GM13977 (cell line): ENCODE data around the gene SRCAP.

ENCODE experiments used
- DNase-seq: peaks from one replicate; pipeline ENCODE4 v3.0.0; 2012; ENCODE audit warnings: low spot score
- CTCF ChIP-seq: IDR thresholded peaks from 2 replicates; pipeline ENCODE4 v1.5.1; 2012; ENCODE audit warnings: mild to moderate bottlenecking, control low read depth; ENCODE audit not compliant: insufficient read depth; ENCODE audit errors: extremely low read depth, missing control alignments
- in situ Hi-C: fragments of 300-500 bp; cut with MboI; formaldehyde crosslinking; loops from one replicate; pipeline ENCODE4 v1.12.0; 2022; ENCODE audit warnings: low sequenced_read_pairs, low pct_unique_long_range_greater_than_20kb, mixed read lengths, inconsistent platforms; ENCODE audit not compliant: unreplicated experiment

Gene SRCAP

GRCh38 chr16:30755955-30756780 is 57.2 kb downstream of the SRCAP start:
- TF ChIP-seq CTCF = no peak
- DNase-seq = no peak
- in situ Hi-C loops = no loop called here

- no peak for TF ChIP-seq CTCF
- in situ Hi-C loops = no loop called here
Measured at GRCh38 chr16:30756781-30757100, 57.8 kb downstream of the SRCAP start.

GRCh38 chr16:30757316-30757715 is 58.3 kb downstream of the SRCAP start:
- no peak for DNase-seq
- no peak for TF ChIP-seq CTCF
- in situ Hi-C loops = no loop called here

More at GRCh38 chr16:30756781-30757100, 57.8 kb downstream of the SRCAP start:
- no peak for DNase-seq

- TF ChIP-seq CTCF = no peak
- DNase-seq = no peak
- in situ Hi-C loops = no loop called here
Measured at GRCh38 chr16:30758988-30759491, 60.1 kb downstream of the SRCAP start.

- in situ Hi-C loops = no loop called here
- no peak for DNase-seq
- TF ChIP-seq CTCF = no peak
Measured at GRCh38 chr16:30760001-30760559, 61.1 kb downstream of the SRCAP start.

GRCh38 chr16:30760577-30761426 is 61.8 kb downstream of the SRCAP start:
- no peak for DNase-seq
- in situ Hi-C loops = no loop called here
- no peak for TF ChIP-seq CTCF
